ENCODE data around the gene CORO1A.

The CORO1A gene

GRCh38 chr16:30183233-30184095 lies at the start of gene CORO1A:
TSS of gene CORO1A (plus strand) at chr16:30183602. CDS start at chr16:30185210, 1,608 bp downstream.
- in situ Hi-C loops (cut with MboI; ENCODE audit: low pct_unique_long_range_greater_than_20kb, low sequenced_read_pairs) = no loop called here
- DNase-seq = peak; percentile 94

- DNase-seq = no peak
- in situ Hi-C loops (cut with MboI; ENCODE audit: low pct_unique_long_range_greater_than_20kb, low sequenced_read_pairs) = no loop called here
These were observed 46.3 kb upstream of the CORO1A start for GRCh38 chr16:30136971-30137605.

GRCh38 chr16:30137897-30138296 lies 45.5 kb upstream of the CORO1A start:
- in situ Hi-C loops (cut with MboI; ENCODE audit: low pct_unique_long_range_greater_than_20kb, low sequenced_read_pairs) = no loop called here
- no peak for DNase-seq

GRCh38 chr16:30139583-30140481 lies 43.6 kb upstream of the CORO1A start:
- in situ Hi-C loops (cut with MboI; ENCODE audit: low pct_unique_long_range_greater_than_20kb, low sequenced_read_pairs) = no loop called here
- peak; percentile 46 for DNase-seq

GRCh38 chr16:30141750-30142149 lies 41.7 kb upstream of the CORO1A start:
- in situ Hi-C loops (cut with MboI; ENCODE audit: low pct_unique_long_range_greater_than_20kb, low sequenced_read_pairs) = no loop called here
- DNase-seq = no peak

- in situ Hi-C loops (cut with MboI; ENCODE audit: low pct_unique_long_range_greater_than_20kb, low sequenced_read_pairs) = no loop called here
- DNase-seq = peak; percentile 63
These were observed 40.6 kb upstream of the CORO1A start for GRCh38 chr16:30142672-30143346.

- no peak for DNase-seq
- in situ Hi-C loops (cut with MboI; ENCODE audit: low pct_unique_long_range_greater_than_20kb, low sequenced_read_pairs) = no loop called here
These were observed 40.1 kb upstream of the CORO1A start for GRCh38 chr16:30143347-30143702.

GRCh38 chr16:30144017-30144416 lies 39.4 kb upstream of the CORO1A start:
- in situ Hi-C loops (cut with MboI; ENCODE audit: low pct_unique_long_range_greater_than_20kb, low sequenced_read_pairs) = no loop called here
- no peak for DNase-seq

- DNase-seq = no peak
These were observed 38.5 kb upstream of the CORO1A start for GRCh38 chr16:30144917-30145316.

GRCh38 chr16:30145657-30146056 lies 37.7 kb upstream of the CORO1A start:
- DNase-seq = no peak
- in situ Hi-C loops (cut with MboI; ENCODE audit: low pct_unique_long_range_greater_than_20kb, low sequenced_read_pairs) = no loop called here

More at GRCh38 chr16:30144917-30145316, 38.5 kb upstream of the CORO1A start:
- in situ Hi-C loops (cut with MboI; ENCODE audit: low pct_unique_long_range_greater_than_20kb, low sequenced_read_pairs) = no loop called here

- in situ Hi-C loops (cut with MboI; ENCODE audit: low pct_unique_long_range_greater_than_20kb, low sequenced_read_pairs) = no loop called here
- no peak for DNase-seq
These were observed 35.4 kb upstream of the CORO1A start for GRCh38 chr16:30147843-30148510.

- in situ Hi-C loops (cut with MboI; ENCODE audit: low pct_unique_long_range_greater_than_20kb, low sequenced_read_pairs) = no loop called here
- no peak for DNase-seq
These were observed 34.0 kb upstream of the CORO1A start for GRCh38 chr16:30149250-30149930.

GRCh38 chr16:30151091-30151490 lies 32.3 kb upstream of the CORO1A start:
- in situ Hi-C loops (cut with MboI; ENCODE audit: low pct_unique_long_range_greater_than_20kb, low sequenced_read_pairs) = no loop called here
- no peak for DNase-seq

- DNase-seq = no peak
- in situ Hi-C loops (cut with MboI; ENCODE audit: low pct_unique_long_range_greater_than_20kb, low sequenced_read_pairs) = no loop called here
These were observed 30.9 kb upstream of the CORO1A start for GRCh38 chr16:30152517-30152916.

- DNase-seq = no peak
- in situ Hi-C loops (cut with MboI; ENCODE audit: low pct_unique_long_range_greater_than_20kb, low sequenced_read_pairs) = no loop called here
These were observed 28.2 kb upstream of the CORO1A start for GRCh38 chr16:30155188-30155587.

- in situ Hi-C loops (cut with MboI; ENCODE audit: low pct_unique_long_range_greater_than_20kb, low sequenced_read_pairs) = no loop called here
These were observed 26.2 kb upstream of the CORO1A start for GRCh38 chr16:30157214-30157613.

GRCh38 chr16:30163538-30163937 lies 19.9 kb upstream of the CORO1A start:
- DNase-seq = no peak
- in situ Hi-C loops (cut with MboI; ENCODE audit: low pct_unique_long_range_greater_than_20kb, low sequenced_read_pairs) = no loop called here

More at GRCh38 chr16:30157214-30157613, 26.2 kb upstream of the CORO1A start:
- DNase-seq = no peak

Data from KBM-7 (cell line).